ENCODE results near the gene MKLN1.

Gene MKLN1

DNA sequence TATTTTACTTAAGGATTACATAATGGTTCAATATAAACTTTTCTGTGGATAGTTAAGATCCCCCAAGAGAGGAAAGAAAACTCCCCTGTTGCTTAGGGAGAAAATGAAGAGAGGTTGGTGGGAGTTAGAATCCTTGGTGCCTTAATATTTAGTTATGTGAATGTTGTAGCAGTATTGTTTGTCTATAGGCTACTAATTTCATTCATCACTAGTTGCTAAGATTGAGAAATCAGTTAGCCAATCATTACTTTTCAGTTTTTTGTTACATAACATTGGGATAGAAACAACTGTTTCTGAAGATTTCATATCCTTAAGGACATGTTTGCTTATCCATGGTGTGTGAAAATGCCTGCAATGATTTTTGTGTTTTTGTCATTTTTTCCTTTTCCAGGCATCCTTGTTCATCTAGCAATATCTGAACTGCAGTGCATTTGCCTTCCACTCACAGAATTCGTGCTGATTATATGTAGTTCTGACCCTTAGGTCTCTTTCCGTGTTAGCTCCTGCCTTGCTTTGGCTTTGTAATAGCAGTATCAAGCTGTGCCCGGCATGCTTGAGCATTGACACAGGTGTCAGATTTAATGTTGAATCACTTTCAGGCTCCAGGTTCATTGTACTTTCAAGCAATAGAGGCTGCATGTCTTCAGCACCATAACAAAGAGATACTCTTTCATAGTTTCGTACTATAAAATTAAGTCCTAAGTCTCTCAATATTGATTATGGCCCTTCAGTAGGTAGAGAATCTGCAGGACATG, 143.8 kb downstream of the MKLN1 start:
- DNase-seq: peak; percentile 78

DNA sequence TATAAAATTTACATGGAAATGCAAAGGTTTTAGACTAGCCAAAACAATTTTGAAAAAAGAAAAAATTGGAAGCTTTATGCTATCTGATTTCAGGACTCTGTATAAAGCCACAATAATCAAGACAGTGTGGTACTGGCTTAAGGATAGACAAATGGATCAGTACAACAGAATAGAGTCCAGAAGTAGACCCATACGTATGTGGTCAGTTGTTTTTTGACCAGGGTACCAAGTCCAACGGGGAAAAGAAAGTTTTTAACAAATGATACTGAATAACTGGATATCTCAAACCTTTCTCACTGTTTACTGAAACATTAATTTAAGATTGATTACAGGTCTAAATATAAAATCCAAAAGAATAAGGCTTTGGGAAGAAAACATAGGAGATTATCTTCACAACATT, 149.1 kb downstream of the MKLN1 start:
- no peak for DNase-seq

DNA sequence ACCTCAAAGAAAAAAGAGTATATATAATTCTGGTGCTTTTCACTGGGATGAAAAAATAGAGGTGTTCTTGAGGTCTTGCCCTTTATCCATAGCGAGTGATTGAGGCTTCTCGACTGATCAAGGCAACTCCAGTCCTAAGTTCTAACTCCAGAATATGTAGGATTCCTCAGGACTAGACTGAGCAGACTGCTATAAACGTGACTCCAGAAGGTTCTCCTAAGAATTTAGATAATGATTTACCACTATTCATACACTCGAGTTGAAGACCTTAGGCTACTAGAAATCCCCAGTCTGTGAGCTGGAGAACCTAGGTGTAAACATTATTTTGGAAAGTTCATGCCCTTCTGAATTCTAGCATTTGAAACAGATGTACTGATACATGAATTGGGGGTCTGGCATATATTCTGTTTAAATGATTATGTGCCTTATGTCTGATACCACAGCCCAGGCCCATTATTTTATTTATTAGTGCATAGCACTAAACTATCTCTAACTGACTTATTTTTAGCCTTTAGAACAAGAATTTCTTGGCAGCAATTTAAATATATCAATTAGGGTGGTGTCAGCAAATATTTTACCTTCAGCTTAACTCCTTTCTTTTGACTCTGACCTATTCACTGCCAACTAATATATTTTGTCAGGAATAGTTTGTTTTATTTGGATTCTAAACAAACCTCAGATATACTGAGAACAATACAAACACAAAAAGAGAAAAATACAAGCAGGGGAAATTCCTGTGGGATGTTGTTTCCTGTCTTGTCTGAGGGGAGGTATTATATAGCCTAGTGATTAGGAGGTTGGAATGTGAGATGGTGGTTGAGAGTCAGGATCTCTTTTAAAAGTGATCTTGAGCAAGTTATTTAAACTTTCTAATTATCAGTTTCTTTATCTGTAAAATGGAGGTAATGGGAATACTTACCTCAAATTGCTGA, 153.0 kb downstream of the MKLN1 start:
- DNase-seq: no peak

DNA sequence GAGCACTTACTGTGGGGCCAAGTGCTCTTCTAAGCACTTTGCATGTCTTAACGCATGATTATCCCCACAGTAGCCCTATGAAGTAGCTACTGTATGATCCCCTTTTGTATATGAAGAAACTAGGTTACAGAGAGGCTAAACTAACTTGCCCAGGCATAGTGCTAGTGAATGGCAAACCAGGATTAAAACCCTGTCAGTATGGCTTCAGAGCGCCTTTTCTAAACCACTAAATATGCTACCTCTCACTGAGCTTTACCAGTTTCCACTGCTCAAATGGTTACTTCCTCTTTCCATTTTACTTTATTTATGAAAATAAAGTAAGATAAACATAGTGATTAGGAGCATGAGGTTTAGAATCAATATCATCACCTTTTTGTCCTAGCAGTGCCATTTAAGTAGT, 155.1 kb downstream of the MKLN1 start:
- DNase-seq: no peak

DNA sequence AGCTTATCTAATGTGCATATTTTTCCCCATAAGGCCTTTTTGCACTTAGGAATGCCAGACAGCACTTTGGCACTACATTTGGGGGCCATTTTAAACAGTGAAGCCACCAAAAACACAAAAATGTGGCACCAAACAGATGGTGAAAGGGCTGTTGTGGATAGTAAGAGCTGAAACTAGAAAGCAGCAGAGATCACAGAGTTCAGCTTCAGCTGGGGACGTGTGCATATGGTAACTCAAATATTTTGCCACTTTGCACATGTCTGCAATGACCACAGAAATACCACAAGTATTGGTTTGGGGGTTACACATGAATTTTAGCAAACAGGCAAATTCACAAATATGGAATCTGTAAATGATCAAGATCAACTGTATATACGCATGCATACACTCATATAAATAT, 155.9 kb downstream of the MKLN1 start:
- DNase-seq: no peak

DNA sequence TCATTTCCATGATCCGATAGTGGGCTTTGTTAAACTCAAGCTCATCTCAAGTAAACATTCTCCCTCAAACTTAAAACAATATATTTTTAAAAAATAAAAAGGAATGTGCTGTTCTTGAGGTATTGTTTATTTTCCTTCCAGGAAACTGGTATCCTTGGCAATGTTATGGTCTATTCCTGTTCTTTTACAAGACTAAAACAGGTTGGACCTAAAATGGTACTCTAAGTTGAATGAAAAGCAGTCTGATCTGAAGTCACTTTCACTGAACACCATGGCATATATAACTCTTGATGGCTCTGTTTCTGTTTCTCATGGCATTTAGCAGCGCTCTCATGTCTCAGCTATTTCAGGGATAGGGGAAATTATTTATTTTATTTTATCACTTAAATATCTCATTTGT, 158.7 kb downstream of the MKLN1 start:
- no peak for DNase-seq

DNA sequence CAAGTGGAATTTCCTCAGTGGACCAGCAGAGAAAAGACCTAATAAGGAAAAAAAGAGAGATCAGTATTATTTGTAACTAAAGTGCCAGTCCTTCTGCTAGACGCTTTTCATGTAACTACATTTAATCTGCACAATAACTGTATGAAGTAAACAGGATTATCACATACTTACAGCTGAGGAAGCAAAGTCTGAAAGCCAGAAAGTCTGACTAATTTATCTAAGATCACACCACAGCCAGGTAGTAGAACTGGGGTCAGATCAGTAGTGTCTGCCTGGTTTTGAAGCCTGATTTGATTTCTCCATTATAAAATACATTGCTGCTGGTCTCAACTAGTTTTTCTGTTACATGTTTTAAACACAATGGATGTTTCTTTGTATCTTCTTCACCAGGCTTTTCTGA, 159.5 kb downstream of the MKLN1 start:
- DNase-seq: no peak

DNA sequence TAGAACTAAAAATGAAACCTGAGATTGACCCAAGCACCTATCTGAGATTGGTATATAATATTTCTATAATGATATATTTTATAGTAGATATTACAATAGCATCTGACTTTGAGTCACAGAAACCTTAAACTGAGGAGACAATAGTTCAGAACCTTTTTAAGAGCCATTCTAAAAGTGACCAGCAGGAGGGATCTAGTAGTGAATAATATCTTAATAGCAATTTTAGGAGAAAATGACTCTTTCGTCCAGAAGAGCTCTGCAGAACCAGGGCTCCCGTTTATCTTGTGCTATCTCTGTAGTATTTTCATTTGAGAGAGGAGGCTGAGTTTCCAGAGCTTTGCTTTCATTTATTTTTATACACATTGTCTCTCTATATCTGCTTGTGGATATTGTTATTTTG, 160.7 kb downstream of the MKLN1 start:
- no peak for DNase-seq

DNA sequence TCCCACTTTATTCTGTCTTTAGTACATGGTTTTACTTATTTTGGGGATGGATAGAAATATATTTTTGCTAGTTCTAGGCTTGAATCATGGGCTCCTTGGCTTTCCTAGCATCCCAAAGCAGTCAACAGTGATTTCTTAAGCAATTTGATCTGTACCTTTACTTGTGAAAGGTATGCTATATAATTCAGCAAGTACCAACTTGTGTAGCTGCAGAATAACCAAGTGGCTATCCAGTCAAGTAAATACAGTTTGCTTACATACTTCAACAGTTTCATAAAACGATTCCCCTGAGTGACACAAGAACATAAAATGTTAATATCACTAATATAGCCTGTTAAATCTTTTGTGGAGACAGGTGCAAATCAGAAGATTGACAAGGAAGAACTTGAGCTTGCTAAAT, 161.5 kb downstream of the MKLN1 start:
- DNase-seq: no peak

DNA sequence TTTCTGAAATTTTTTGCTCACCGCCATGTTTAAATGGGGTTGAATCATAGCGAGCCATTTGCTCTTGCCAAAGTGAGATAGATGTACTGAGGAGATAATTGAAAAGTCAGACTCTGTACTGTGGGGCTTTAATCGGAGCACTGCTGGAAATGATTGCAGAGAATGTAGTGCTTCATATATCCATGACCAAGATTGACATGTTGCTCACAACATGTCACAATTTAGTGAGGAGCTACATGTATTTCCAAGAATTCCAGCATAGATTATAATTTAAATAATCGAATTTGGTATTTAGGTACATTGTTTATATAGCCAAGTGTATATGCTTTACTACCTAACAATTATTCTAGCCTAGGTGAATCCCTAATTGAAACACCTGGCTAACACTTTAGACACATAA, 162.2 kb downstream of the MKLN1 start:
- DNase-seq: no peak

DNA sequence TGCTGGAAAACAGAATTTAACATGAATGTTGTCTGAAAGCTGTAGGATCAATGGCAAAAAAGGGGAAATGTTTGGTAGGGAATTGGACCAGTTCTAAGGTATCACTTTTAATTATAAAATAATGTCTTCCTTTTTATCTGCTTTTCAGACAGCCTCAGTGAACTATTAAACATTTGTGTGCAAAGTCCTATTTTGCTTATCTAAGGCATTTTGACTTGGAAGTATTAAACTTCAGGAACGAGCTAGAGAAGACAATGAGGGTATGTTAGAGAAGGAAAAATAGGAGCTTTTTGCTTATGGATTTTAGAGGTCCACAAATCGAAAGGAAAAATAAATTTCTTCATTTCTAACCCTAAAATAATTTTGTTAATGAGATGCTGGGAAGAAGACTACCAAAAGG, 165.4 kb downstream of the MKLN1 start:
- DNase-seq: no peak

DNA sequence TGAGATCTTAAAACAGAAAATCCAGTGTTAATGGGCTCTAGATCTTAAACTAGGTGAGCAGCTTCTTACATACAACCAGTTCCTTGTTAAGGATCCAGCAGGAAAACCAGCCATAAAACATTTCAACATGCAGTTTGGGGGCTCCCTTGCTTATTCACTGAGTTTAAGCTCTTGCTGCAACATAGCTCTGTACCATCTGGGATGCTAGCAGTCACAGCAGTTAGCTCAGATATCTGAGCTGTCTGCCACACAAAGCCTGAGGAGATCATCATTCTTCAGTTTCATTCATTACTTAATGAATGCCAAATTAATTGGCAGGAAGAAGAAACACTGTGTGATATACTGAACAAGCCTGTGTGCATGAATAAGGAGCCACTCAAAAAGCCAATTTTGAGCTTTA, 165.9 kb downstream of the MKLN1 start:
- no peak for DNase-seq

DNA sequence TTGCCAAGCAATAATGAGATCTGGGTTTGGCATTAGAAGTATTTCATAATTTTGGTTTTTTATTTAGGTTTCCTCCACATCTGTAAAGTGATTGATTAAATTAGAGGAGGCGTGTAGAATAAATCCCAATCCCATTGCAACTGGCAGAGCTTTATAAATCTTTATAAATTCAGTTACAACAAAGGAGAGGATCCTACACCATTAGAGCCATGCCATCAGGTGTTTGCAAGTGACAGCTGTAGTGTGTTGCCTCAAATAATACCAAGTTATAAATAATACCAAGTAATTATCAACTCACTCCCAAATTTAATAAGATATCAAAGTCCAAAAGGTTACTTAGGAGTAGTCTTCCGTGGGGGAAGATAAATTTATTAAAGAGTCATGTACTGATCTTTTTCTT, 166.5 kb downstream of the MKLN1 start:
- no peak for DNase-seq

DNA sequence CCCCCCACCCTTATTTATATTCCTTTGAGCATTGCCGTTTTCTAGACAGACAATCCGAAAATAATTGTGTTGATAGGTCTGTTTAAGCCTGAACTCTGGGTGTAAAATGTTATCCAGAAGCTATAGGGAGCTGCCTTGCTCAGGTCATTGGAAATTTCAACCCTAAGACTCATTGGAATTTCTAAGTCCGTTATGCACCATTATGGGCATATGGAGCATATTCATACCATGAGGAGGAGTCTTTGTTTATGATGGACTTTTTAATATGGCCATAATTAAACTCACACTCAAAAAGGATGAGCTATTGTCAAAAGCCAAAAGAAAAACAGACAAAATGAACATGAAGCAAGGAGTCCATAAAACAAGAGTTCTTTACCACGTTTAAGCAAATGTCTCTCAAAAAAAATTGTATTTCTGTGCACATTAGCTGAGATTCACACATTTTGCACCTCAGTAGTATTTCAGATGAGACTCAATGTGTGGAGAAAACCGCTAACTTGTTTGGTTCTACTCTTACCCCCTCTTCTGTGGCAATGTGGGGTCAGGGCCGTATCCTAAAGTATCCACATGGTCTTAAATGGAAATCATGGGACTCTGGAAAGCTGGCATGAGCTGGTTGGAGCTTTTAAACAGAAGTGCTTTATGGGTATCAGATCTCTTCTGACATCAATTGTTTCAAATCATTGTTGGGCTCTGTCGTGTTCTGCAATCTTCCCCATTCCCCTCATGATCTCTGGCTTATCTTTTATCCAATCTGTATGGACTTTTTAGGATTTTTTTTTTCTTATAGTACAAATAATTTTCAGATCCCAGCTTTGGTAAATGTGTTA, 168.2 kb downstream of the MKLN1 start:
- no peak for DNase-seq

DNA sequence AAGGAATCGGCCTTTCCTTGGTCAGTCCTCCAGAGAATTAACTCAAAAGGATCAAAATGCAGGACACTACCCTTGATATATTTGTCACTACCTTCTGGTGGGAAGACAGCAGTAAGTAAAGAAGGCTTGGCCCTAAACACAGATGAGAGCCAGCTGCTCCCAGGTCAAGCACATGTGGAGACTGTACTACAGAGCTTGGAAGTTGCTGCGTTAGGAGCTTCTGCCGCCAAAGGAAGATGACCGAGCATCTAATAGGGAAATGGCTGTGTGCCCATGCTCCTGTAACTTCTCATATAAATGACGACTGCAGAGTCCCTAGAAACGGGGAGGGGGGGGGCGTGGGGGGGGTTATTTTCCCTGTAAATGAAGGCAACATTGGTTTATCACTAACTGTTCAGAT, 169.8 kb downstream of the MKLN1 start:
- no peak for DNase-seq

DNA sequence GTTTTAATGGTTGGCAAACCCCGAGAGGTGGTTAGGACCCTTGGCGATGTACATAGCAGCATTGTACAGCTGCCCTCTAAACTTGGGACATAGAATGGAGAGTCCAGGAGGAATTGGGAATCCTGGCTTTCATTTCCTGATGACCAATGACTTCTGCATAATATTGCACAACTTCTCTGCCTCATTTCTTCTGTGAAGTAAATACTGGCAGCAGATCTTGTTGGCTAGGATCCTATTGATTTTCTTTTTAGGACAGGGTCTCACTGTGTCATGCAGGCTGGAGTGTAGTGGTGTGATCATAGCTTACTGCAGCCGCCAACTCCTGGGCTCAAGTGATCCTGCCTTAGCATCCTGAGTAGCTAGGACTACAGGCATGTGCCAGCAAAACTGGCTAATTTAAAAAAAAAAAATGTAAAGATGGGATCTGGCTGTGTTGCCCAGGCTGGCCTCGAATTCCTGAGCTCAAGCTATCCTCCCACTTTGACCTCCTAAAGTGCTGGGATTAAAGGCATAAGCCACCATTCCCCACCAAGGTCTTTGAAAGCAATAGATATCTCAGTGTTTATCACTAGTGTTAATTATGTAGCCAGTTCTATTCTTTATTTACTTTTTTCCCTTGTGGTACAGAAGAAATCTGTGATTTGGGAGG, 170.7 kb downstream of the MKLN1 start:
- no peak for DNase-seq

DNA sequence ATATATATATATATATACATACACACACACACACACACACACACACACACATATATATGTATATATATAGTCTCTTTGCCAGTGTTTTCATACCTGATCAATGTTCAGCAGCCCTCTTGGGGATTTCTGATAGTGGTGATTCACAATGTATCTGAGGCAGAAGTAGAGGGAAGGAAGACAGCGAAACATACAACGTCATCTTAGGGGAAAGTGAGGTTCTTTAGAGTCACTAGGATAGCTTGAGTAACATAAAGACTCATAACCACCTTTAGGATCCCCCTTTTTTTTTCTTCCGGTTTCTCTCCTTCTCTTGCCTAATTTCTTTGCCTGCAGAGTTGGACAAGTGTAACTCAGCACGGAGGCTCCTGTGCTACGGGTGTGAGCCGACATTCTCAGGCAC, 172.1 kb downstream of the MKLN1 start:
- no peak for DNase-seq

DNA sequence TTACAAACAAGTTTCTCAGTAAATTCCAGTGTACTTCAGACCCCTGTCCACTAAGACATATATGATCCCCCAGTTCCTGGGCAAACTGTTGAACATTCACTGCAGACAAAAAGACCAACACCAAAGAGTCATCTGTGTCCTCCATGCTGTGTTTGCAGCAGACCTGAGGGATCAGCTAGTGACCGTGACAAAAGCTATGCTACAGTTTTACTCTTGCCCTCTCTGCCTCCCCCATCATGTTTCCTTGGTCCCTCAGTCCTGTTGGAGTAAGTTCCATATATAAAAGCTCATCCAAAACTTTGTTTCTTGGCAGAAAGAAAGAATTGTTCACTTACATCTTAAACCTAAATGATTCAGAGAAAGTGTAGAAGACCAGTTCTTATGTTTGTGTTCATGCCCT, 172.7 kb downstream of the MKLN1 start:
- DNase-seq: no peak

DNA sequence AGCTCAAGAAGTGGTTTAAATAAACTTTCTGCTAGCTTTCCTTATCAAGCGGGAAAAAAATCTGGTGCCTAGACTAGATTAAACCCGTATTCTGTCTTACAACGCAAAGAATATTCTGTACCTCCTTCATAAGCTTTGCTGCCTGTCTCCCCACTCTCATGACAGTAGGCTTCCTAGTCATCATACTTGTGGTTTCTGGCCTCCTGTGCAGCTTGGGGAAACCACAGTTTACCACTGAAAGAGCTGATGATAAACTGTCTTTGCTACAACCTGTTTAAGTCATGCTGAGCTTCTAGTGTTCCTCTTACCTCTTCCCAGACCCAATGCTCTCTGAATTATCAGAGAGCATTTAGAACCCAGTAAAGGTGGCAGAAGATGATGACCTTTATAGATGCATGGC, 173.7 kb downstream of the MKLN1 start:
- DNase-seq: no peak

DNA sequence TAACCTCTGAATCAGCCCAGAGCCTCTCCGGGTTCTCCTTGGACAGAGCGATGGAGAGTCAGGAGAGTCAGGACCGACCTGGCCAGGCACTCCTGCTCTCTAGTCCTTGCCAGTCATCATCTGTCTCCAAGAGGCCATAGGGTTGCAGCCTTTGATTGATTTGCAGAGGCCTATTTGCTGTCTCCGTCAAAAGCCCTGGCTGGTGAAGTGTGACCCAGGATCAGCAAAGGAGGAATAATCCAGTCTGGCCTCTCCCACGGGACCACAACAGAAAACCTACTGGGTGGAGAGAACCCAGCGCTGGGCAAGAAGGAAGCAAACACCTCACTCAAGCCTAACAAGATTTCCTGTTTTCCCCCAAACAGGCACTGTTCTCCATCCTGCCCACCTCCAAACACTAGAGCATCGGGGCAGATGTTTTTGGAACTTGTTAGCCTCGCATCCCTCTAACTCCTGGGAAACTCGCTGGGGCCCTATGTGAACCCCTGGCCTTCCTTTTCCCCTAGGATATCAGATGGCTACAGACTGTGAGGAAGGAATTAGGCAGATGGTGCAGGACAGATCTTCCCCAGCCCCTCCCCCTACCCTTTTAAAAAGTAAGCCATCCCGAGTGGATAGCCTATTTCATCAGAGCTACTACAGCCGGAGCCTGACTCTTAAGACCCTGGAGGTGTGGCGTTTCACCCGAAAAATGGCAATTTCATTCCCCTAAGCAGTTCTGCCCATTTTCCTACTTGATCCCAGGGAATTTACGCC, 174.4 kb downstream of the MKLN1 start:
- no peak for DNase-seq

DNA sequence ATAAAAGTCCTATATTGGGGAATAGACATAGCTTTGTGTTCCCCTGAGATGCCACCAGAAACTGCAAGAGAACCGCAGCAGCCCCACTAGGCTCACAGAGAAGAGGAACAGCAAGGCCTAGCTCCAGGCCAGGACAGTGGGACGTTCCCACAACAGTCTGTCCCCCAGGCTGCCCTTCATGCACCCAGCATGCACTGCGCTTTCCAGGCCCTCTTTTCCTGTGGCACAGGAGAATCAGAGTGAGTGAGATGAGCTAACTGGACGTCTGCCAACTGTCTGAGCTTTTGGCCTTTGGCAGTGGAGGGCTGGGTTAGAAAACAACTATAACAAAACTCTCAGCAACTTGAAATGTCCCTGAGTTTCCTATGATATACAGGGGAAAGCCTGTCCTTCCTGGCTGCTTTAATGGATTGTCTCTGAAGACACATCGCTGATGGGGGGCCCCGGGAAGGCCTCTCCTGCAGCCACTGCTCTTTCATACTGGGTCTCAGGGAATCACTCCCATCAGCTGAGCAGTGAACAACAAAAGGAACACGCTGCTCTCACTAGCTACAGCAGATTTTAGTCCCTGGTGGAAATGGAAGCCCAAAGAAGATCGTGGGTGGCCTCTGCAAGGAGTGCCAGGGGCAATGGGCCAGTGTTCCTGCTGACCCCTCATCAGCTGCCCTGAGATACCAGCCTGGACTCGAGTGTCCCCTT, 175.3 kb downstream of the MKLN1 start:
- peak; percentile 75 for DNase-seq

DNA sequence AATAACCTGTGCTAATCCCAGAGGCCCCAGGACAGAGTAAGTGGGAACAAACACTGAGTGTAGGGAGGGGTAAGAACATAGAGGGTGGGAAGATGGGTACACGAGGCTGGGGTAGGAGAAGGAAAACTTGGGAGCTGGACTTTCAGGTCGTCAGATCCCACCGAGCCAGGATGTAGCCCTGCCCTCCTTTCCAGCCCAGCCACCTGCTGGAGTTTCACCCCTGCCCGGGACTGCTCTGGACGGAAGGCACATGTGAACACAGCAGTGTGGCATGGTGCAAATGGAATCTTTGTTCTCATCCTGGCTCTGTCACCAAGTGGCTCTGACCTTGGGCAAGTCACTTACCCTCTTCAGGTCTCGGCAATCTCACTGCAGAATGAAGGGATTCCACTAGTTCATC, 176.0 kb downstream of the MKLN1 start:
- DNase-seq: no peak
